WTC11 (cell line): ENCODE measurements around the gene ACVR2B.

Source experiments
- CTCF ChIP-seq: fragments of 200-600 bp; IDR thresholded peaks from 2 replicates; pipeline ENCODE4 v1.8.0; 2022; ENCODE audit warnings: antibody characterized with exemption
- ESRRA ChIP-seq: sonication (generic); formaldehyde crosslinking; IDR thresholded peaks from 2 replicates; pipeline ENCODE4 v1.8.1; 2022; ENCODE audit warnings: mild to moderate bottlenecking, missing genetic modification reagents, borderline replicate concordance
- IRF2 ChIP-seq: sonication (generic); formaldehyde crosslinking; IDR thresholded peaks from 2 replicates; pipeline ENCODE4 v1.8.0; 2022; ENCODE audit warnings: low read depth, missing genetic modification reagents, borderline replicate concordance
- ZNF121 ChIP-seq: sonication (generic); formaldehyde crosslinking; IDR thresholded peaks from 2 replicates; pipeline ENCODE4 v1.8.0; 2023; ENCODE audit warnings: missing genetic modification reagents
- ZNF219 ChIP-seq: sonication (generic); formaldehyde crosslinking; IDR thresholded peaks from 2 replicates; pipeline ENCODE4 v1.8.0; 2023; ENCODE audit warnings: missing genetic modification reagents, mild to moderate bottlenecking, borderline replicate concordance

DNA sequence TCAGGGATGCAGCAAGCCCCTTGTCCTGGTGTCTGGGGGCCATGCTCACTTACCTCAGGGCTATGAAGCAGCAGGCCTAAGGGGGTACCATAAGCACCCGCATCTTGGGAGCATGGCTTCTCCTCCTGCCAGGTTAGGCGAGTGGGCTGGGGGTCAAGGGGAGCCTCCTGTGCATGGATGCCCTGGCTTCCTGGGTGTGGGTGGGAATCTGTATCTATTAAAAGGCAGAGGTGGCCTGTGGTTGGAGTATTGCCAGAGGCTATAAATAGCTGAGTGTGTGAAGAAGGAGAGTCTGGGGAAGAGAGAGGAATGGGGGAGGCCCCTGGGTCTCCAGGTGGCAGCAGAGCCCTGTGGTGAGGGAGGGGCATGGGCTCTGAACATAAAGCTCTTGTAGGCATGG lies 19.5 kb downstream of the ACVR2B start:
- TF ChIP-seq ZNF219 (CRISPR knock-in tag) = no peak
- no peak for TF ChIP-seq CTCF
- TF ChIP-seq ZNF121 (CRISPR knock-in tag) = no peak
- TF ChIP-seq ESRRA (CRISPR knock-in tag) = no peak
- no peak for TF ChIP-seq IRF2 (CRISPR knock-in tag)
